Mesodermal cell (in vitro differentiated cells): ENCODE data around the gene TBC1D23.
"Not testable (repeated sequence)": the region's sequence is repeated elsewhere in the genome, so short reads cannot be mapped to it uniquely, and the experiment has no call there.

Experiments
- H3K27ac ChIP-seq: 2 replicates; pipeline ENCODE4 v1.7.0; 2013; ENCODE audit warnings: mild to moderate bottlenecking, low read depth, low read length, moderate library complexity; ENCODE audit not compliant: severe bottlenecking
- H3K36me3 ChIP-seq: 2 replicates; pipeline ENCODE4 v1.7.1; 2013; ENCODE audit warnings: mild to moderate bottlenecking, low read length, moderate library complexity; ENCODE audit not compliant: control insufficient read depth, insufficient read depth
- H3K4me1 ChIP-seq: one replicate; pipeline ENCODE4 v1.7.1; 2013; ENCODE audit warnings: mild to moderate bottlenecking, low read length; ENCODE audit not compliant: insufficient read depth, control insufficient read depth, poor library complexity, severe bottlenecking
- H3K4me3 ChIP-seq: 2 replicates; pipeline ENCODE4 v1.7.0; 2013; ENCODE audit warnings: low read length, control low read depth, mild to moderate bottlenecking; ENCODE audit not compliant: insufficient read depth, poor library complexity, severe bottlenecking; ENCODE audit errors: extremely low read depth
- H3K9me3 ChIP-seq: 2 replicates; pipeline ENCODE4 v1.7.1; 2013; ENCODE audit warnings: mild to moderate bottlenecking, low read length, moderate library complexity; ENCODE audit not compliant: control insufficient read depth
- WGBS, 2 experiments: methylation state at CpG; one replicate each; pipeline ENCODE4 v1.1.5; 2013; ENCODE audit warnings: missing lambda C conversion rate in 2 of 2; ENCODE audit not compliant: insufficient coverage in 2 of 2; 5-methylcytosine and 5-hydroxymethylcytosine counted together

The TBC1D23 gene

DNA sequence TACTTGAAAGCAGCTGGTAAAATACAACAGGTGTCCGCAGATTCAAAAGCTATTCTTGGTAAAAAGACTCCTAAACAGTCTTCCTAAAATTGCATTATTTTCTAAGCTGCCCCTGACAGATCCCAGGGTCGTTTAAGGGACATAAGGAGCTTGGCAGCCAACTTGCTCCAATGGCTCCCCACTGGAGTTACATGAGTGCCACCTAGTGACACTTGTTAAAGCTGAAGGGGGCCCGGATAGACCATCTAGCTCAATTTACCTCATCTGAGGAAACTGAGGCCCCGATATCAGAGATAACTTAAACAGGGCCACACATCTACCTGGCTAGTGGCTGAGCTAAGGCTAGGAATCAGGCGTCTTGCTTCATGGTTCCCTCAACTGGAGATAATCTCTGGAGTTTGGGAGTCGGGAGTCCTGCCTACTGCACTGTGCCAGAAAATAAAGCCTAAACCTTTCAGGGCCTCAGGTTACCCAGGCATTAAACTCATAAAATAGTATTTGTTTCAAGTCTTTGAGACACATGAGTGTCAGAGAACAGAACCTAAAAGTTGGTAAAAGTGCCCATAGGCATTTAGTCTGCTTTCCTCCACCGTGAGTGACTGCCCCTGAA lies 6.5 kb upstream of the TBC1D23 start:
- 33 to 35% methylated on average over 4 to 6 of the region's 7 CpGs for WGBS, 2 experiments
- Histone ChIP-seq H3K36me3 (no peaks in the 10 kb centered on the region), H3K27ac (no peak overlapping the region), H3K4me1 (no peaks in the 10 kb centered on the region), H3K9me3 (no peaks in the 10 kb centered on the region), H3K4me3 (no peak overlapping the region)

DNA sequence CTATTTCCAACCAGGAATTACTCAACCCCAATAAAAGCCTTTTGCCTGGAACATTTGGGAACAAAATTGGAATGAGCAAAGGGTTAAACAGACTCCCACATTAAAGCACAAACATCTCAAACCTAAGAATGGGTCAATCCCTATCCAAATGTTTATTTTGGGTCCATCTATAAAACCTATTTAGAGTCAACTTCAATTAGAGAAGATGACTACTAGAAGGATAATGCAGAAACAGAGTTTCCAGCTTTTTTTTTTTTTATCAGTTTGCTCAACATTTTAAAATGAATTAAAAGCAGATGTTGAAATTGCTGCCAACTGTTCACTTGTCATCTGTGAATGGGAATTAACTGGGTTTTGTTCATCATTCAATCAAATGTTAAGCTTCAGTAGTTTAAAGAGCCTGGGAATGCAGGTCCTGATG lies 4.1 kb upstream of the TBC1D23 start:
- Histone ChIP-seq H3K27ac (no peak overlapping the region), H3K9me3 (no peaks in the 10 kb centered on the region), H3K4me3 (no peak overlapping the region), H3K36me3 (no peaks in the 10 kb centered on the region), H3K4me1 (no peaks in the 10 kb centered on the region)

DNA sequence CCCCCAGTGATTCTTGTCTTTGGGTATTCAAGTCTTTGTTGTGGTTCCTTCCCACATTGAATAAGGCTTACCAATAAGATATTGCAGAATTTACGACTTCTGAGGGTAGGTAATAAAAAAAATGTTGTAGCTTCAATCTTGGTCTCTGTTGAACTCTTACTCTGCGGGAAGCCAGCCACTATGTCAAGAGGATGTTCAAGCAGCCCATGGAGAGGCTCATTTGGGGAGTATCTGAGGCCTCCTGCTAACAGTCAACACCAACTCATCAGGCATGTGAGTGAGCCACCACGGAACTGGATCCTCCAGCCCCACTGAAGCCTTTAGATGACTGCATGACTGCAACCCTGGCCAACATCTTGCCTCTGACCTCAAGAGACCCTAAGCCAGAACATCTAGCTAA lies 3.2 kb upstream of the TBC1D23 start:
- Histone ChIP-seq H3K4me1 (no peaks in the 10 kb centered on the region), H3K27ac (no peak overlapping the region), H3K9me3 (no peaks in the 10 kb centered on the region), H3K36me3 (no peaks in the 10 kb centered on the region), H3K4me3 (no peak overlapping the region)
- 71 to 82% methylated on average over 1 to 3 of the region's 3 CpGs for WGBS, 2 experiments

DNA sequence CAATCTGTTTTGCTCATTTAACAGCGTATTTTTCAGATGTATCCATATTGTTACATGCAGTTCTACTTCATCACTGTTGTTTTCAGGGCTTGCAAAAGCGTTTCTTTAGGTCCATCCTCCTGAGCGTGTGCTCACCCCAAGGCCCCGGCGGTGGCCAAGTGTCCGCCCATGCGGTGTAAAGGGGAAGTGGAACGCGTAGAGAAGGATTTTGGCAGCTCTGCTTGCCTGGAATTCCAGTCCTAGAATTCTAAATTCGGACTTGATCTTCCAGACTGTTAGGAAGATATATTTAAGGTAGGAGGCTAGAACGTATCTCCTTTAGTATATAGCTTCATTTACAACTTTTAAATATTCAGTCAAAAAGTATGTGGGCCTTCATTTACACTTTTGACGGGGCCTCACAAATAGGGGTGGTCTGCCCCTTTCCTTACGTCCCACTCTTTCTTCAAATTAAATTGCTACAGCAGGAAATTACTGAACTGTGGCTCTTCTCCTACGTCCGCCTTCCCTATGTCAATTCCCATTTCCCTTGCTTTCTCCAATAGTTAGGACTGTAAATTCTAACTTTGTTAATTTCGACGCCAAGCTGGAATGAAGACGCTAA lies 609 bp upstream of the TBC1D23 start:
- H3K27ac ChIP-seq: peak overlapping the region; percentile 71
- 45 to 52% methylated on average over 16 of the region's 18 CpGs for WGBS, 2 experiments
- H3K9me3 ChIP-seq: no peaks in the 10 kb centered on the region
- H3K4me3 ChIP-seq: peak overlapping the region; percentile 99
- H3K36me3 ChIP-seq: no peaks in the 10 kb centered on the region
- no peaks in the 10 kb centered on the region for H3K4me1 ChIP-seq

DNA sequence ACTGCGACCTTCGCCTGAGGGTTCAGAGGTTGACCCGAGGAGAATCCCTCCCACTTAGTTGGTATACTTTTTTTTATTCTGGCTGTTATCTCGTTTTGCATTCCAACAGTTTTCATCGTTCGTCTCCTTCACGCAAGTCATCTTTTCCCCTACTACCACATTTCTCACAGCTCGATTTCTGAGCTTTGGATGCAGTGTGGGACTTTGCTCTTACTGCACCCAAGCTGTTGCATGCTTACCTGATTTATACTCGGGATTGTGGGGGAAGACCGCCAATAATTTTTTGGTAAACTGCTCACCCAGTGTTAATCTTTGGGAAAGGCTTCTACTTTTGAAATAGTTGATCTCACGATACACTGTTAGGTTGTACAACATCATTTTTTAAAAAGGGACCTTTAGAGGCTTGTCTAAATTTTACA lies 702 bp downstream of the TBC1D23 start:
- no peaks in the 10 kb centered on the region for H3K9me3 ChIP-seq
- no peaks in the 10 kb centered on the region for H3K36me3 ChIP-seq
- H3K4me3 ChIP-seq: peak overlapping the region; percentile 99
- peak overlapping the region; percentile 96 for H3K27ac ChIP-seq
- no peaks in the 10 kb centered on the region for H3K4me1 ChIP-seq
- 0 to 3% methylated on average over 6 to 7 of the region's 11 CpGs for WGBS, 2 experiments

DNA sequence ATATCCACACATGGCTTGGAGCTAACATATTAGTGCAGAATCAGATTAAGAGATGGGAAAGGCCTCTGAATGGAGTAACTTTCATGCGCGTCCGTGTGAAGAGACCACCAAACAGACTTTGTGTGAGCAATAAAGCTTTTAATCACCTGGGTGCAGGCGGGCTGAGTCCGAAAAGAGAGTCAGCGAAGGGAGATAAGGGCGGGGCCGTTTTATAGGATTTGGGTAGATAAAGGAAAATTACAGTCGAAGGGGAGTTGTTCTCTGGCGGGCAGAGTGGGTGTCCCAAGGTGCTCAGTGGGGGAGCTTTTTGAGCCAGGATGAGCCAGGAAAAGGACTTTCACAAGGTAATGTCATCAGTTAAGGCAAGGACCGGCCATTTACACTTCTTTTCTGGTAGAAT lies 2.1 kb downstream of the TBC1D23 start:
- H3K4me1 ChIP-seq, H3K4me3 ChIP-seq, H3K9me3 ChIP-seq, H3K36me3 ChIP-seq, H3K27ac ChIP-seq: not testable (repeated sequence)
- 59 to 72% methylated on average over 7 to 9 of the region's 11 CpGs for WGBS, 2 experiments

DNA sequence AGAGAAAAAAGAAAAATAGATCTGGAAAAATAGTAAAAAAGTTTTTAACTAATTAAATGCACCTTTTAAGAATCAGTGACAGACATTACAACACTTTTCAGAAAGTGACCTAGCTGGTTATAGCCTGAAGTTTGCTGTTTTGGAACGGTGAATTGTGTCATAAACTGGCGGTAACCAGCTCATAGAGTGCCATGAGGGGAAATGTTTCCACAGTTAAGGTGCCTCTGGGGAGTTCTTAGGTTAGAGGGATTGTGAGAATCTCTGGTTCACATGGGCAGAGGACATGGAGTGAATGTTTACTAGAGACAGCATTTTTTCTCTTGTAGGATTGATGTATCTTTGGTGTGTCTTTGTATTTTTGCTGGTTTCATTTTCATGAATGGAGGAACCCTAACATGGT lies 2.8 kb downstream of the TBC1D23 start:
- Histone ChIP-seq H3K27ac (no peak overlapping the region), H3K4me3 (no peak overlapping the region), H3K4me1 (no peaks in the 10 kb centered on the region), H3K36me3 (no peaks in the 10 kb centered on the region), H3K9me3 (no peaks in the 10 kb centered on the region)
- WGBS, 2 experiments: 80 to 100% methylated on average over 2 of the region's 2 CpGs

DNA sequence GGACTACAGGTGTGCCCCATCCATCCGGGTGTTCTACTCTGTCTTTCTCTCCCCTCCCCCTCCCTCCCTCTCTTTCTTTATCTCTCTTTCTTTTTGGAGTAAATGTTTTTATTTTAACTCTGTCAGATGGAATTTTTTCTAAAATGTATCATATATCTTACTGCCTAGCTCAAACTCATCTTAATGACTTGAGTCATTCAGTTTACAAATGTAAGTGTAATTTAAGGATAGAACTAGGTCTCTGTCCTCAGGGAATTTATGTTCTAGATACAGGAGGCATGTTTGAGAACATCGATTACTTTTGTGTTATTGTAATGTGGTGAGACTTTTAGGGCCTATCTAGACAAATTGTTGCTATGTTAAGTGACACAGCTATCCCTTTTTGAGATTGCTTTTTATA lies 3.5 kb downstream of the TBC1D23 start:
- Histone ChIP-seq H3K4me3 (no peak overlapping the region), H3K4me1 (no peaks in the 10 kb centered on the region), H3K9me3 (no peaks in the 10 kb centered on the region), H3K27ac (no peak overlapping the region), H3K36me3 (no peaks in the 10 kb centered on the region)
- WGBS, 2 experiments: no CpG with 5 or more reads among the region's 2 CpGs

DNA sequence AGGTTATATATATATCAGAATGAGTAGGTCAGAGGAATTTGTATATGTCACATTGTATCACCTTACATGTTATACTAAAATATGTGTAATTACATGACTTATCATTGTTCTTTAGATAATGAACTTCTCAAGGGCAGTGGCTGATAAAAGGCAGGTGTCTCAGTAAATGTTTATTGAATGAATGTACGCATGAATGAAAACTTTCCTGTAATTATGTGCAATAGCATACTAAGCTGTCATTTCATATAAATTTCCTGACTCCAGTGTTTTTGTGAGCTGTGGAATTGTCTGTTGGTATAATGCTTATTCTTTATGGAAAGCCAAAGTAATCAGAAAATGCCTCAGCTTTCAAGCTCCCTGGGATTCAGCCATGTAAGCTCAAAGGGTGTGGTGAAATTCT lies 4.2 kb downstream of the TBC1D23 start:
- no CpG with 5 or more reads among the region's 1 CpG for WGBS, 2 experiments
- H3K27ac ChIP-seq: no peak overlapping the region
- peaks cover 3% of the 10 kb centered on the region for H3K4me1 ChIP-seq

DNA sequence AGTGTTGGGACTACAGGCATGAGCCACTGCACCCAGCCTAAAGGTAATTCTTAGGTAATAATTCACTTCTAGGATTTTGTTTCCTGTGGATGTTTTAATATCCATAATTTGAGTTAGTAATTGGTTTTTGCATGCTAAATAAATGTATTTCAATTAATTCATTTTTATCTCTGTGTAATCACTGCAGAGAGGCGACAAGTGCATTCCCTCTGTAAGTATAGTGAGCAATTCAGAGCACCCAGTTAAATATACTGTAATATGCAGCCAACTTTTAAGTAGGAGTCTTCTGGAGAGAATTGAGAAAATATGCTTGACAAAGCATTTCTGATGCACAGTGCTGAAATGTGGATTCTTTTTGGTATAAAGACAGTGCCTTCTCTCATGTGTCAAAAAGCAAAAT lies 5.7 kb downstream of the TBC1D23 start:
- no peaks in the 10 kb centered on the region for H3K36me3 ChIP-seq
- H3K4me1 ChIP-seq: peaks cover 7% of the 10 kb centered on the region
- WGBS, 2 experiments: 100% methylated on average over 1 of the region's 1 CpG; no CpG with 5 or more reads in 1 of the 2 experiments
- H3K9me3 ChIP-seq: no peaks in the 10 kb centered on the region
- H3K27ac ChIP-seq: no peak overlapping the region
- H3K4me3 ChIP-seq: no peak overlapping the region

More for the DNA sequence above, 4.2 kb downstream of the TBC1D23 start:
- Histone ChIP-seq H3K9me3 (no peaks in the 10 kb centered on the region), H3K36me3 (no peaks in the 10 kb centered on the region), H3K4me3 (no peak overlapping the region)

DNA sequence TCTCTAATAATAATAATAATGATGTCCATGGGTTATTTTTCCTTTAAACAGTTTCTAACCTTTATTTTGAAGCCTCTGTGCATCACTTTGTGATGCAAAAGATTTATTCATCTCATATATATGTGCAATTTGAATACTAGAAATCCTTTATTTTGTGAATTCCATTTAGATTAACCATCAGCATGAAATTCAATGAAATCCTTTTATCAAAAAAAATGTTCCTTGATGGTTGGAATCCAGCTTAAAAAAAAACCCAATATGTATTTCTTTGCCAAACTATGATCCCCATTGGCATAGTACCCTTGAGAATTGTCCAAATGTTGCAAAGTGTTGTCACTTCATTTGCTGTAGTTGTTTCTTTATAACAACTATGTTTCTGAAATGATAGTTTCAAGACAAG lies 7.4 kb downstream of the TBC1D23 start:
- Histone ChIP-seq H3K9me3 (no peaks in the 10 kb centered on the region), H3K36me3 (no peaks in the 10 kb centered on the region), H3K4me1 (peaks cover 7% of the 10 kb centered on the region), H3K27ac (no peak overlapping the region), H3K4me3 (no peak overlapping the region)
